WTC11 (cell line): ENCODE results near the gene C1QTNF6. TPM values are rescaled to one million over a fixed set of nuclear protein-coding genes. Genes with fewer than 3 reads are reported as not detected.

Source experiments
- ATAC-seq: fragments of 200-7000 bp; cut with Tn5 transposase; 2 replicates; pipeline ENCODE4 v1.10.0; 2021; ENCODE audit warnings: mild to moderate bottlenecking, moderate library complexity
- CTCF ChIA-PET: fragments of 300-600 bp; sonication (Branson Sonifier 250); formaldehyde crosslinking; loops from one replicate; lab custom pipeline; 2021; ENCODE audit warnings: antibody characterized with exemption; lab: Charles Lee
- POLR2A ChIA-PET: fragments of 350-600 bp; sonication (Branson Sonifier 250); formaldehyde crosslinking; loops from one replicate; lab custom pipeline; 2021; ENCODE audit warnings: antibody characterized with exemption; lab: Charles Lee
- DNase-seq: peaks from one replicate; pipeline ENCODE4 v3.0.0; 2021; ENCODE audit warnings: low spot score
- H3K27ac Mint-ChIP-seq: 2 replicates; pipeline ENCODE4 v1.8.0; 2021; ENCODE audit warnings: mixed read lengths
- H3K27me3 Mint-ChIP-seq: 2 replicates; pipeline ENCODE4 v1.8.0; 2021; ENCODE audit warnings: low read depth, mild to moderate bottlenecking, moderate library complexity, mixed read lengths
- H3K36me3 Mint-ChIP-seq: 2 replicates; pipeline ENCODE4 v1.8.0; 2021; ENCODE audit warnings: mixed read lengths
- H3K4me1 Mint-ChIP-seq: 2 replicates; pipeline ENCODE4 v1.8.0; 2022; ENCODE audit warnings: mixed read lengths
- H3K4me3 Mint-ChIP-seq: 2 replicates; pipeline ENCODE4 v1.8.0; 2021; ENCODE audit warnings: mild to moderate bottlenecking, moderate library complexity, mixed read lengths
- H3K9me3 Mint-ChIP-seq: 2 replicates; pipeline ENCODE4 v1.8.0; 2021; ENCODE audit warnings: mixed read lengths
- JAZF1 ChIP-seq: fragments of 250-450 bp; sonication (Bioruptor Pico); IDR thresholded peaks from 2 replicates; pipeline ENCODE4 v1.9.0; 2021; ENCODE audit warnings: moderate library complexity, mild to moderate bottlenecking, inconsistent platforms
- NFATC4 ChIP-seq: fragments of 250-450 bp; sonication (Bioruptor Pico); IDR thresholded peaks from 2 replicates; pipeline ENCODE4 v1.9.0; 2021; ENCODE audit warnings: mild to moderate bottlenecking
- NFE2L1 ChIP-seq: sonication (generic); formaldehyde crosslinking; IDR thresholded peaks from 2 replicates; pipeline ENCODE4 v1.8.1; 2023; ENCODE audit warnings: missing genetic modification reagents
- OVOL2 ChIP-seq: fragments of 250-450 bp; sonication (Bioruptor Pico); IDR thresholded peaks from 2 replicates; pipeline ENCODE4 v1.9.0; 2021; ENCODE audit warnings: mild to moderate bottlenecking, borderline replicate concordance
- SMAD3 ChIP-seq: sonication (generic); formaldehyde crosslinking; IDR thresholded peaks from 2 replicates; pipeline ENCODE4 v1.8.0; 2022; ENCODE audit warnings: missing genetic modification reagents, mild to moderate bottlenecking, borderline replicate concordance
- ZNF232 ChIP-seq: sonication (generic); formaldehyde crosslinking; IDR thresholded peaks from 2 replicates; pipeline ENCODE4 v1.8.0; 2022; ENCODE audit warnings: mild to moderate bottlenecking, missing genetic modification reagents
- total RNA-seq: library from RNA; stranded (reverse); gene quantifications from 3 replicates; pipeline ENCODE4 v1.2.3, GENCODE V29; 2021
- TF ChIP-seq, protein P1 (sequence below): fragments of 200-600 bp; IDR thresholded peaks from 2 replicates; pipeline ENCODE4 v1.8.0; 2022; ENCODE audit warnings: antibody characterized with exemption
- TF ChIP-seq, protein P2 (sequence below): sonication (generic); formaldehyde crosslinking; IDR thresholded peaks from 2 replicates; pipeline ENCODE4 v1.8.0; 2023; ENCODE audit warnings: mild to moderate bottlenecking, missing genetic modification reagents
- TF ChIP-seq, protein P3 (sequence below): sonication (generic); formaldehyde crosslinking; IDR thresholded peaks from 2 replicates; pipeline ENCODE4 v1.8.1; 2022; ENCODE audit warnings: mild to moderate bottlenecking, missing genetic modification reagents, moderate library complexity, borderline replicate concordance
- TF ChIP-seq, protein P4 (sequence below): sonication (generic); formaldehyde crosslinking; IDR thresholded peaks from 2 replicates; pipeline ENCODE4 v1.8.1; 2022; ENCODE audit warnings: low read depth, mild to moderate bottlenecking, moderate library complexity, missing genetic modification reagents, borderline replicate concordance
- TF ChIP-seq, protein P5 (sequence below): fragments of 250-450 bp; sonication (Bioruptor Pico); IDR thresholded peaks from 2 replicates; pipeline ENCODE4 v1.9.0; 2021; ENCODE audit warnings: moderate library complexity, mild to moderate bottlenecking, inconsistent platforms, borderline replicate concordance
- TF ChIP-seq, protein P6 (sequence below): fragments of 250-450 bp; sonication (Bioruptor Pico); IDR thresholded peaks from 2 replicates; pipeline ENCODE4 v1.8.0; 2021; ENCODE audit warnings: mild to moderate bottlenecking

The C1QTNF6 gene
- total RNA-seq, 1 experiment from 2014 or later: 5.9 TPM

DNA sequence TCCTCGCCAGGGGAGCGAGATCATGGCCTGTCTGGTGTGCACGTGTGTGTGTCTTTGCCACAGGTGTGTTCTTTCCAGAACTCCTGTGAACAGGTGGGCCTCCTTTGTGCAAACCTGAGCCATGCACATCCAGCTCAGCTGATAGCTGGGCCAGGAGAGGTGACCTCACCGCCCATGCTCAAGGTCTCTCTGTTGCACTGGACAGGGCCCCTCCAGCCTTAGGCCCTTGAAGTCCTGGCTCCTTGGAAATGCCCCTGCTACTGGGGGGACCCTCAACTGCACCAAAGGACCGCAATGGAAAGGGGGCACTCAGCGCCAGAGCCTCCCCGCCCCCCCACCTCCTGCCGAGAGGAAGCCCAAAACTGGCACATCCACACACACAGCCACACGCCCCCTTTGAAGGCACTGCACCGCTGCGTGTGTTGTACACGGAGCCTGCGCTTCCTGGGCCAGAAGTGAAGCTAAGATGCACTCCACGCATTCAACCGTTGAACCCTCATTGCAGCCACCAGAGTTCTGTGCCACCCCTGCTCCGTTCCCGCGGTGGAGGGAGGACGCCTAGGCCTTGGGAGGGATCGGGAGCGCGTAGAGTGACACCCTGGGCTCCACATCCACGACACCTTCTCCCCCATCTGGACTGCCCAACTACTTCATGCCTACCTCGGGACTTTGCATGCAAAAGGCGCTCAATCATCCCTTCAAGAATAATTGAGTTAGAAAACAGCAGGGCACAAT, 21.9 kb downstream of the C1QTNF6 start (continued):
- TF ChIP-seq, protein P1, sequence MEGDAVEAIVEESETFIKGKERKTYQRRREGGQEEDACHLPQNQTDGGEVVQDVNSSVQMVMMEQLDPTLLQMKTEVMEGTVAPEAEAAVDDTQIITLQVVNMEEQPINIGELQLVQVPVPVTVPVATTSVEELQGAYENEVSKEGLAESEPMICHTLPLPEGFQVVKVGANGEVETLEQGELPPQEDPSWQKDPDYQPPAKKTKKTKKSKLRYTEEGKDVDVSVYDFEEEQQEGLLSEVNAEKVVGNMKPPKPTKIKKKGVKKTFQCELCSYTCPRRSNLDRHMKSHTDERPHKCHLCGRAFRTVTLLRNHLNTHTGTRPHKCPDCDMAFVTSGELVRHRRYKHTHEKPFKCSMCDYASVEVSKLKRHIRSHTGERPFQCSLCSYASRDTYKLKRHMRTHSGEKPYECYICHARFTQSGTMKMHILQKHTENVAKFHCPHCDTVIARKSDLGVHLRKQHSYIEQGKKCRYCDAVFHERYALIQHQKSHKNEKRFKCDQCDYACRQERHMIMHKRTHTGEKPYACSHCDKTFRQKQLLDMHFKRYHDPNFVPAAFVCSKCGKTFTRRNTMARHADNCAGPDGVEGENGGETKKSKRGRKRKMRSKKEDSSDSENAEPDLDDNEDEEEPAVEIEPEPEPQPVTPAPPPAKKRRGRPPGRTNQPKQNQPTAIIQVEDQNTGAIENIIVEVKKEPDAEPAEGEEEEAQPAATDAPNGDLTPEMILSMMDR: peak; percentile 65; the same call in 1 of the 2 replicates

DNA sequence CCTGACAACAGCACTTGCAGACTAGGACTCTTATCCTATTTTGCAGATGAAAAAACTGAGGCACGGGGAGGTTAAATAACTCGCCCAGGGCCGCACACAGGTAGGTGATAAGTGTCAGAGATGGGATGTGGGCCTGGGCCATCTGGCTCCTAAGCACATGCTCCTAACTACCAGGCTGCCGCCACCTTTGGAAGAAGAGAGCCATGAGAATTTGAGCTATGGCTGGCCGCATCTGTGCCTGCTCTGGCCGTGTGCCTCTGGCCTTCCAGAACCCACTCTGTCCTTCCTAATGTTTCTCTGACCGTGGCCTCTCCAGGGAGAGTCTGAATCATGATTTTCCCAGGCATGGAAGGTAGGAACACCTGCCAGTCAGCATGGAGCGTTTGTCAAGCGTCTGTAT, 23.0 kb downstream of the C1QTNF6 start:
- CTCF ChIA-PET: interaction anchor here (0.8 to 4.8 kb wide), 8 partner anchors 20 to 134 kb away, joined by 3 to 49 read pairs (median 8); no protein-coding TSS in a partner anchor
- no peak for TF ChIP-seq SMAD3 (CRISPR knock-in tag)

DNA sequence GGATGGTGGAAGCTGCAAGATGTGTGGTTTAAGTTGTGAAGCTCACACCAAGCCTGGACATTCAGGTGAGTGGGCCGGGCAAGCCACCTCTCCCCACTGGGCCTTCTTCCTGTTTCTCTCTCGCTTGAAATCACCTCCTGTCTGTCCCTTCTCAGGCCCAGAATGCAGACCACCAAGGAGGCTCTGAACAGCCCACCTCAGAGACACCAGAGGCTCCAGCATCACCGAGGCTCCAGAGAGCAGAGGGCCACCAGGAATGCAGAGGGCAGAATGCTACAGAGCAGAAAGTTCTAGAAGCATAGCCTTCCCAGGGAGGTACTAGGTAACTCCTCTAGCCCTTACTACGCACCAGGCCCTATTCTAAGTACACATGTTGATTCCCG, 23.6 kb downstream of the C1QTNF6 start:
- H3K9me3 Mint-ChIP-seq: peaks cover 6% of the 10 kb centered on the region
- no peaks in the 10 kb centered on the region for H3K36me3 Mint-ChIP-seq
- ChIA-PET POLR2A (no interaction called here), CTCF (interaction anchor here (1.3 to 4.8 kb wide), 4 partner anchors 19 to 133 kb away, joined by 3 to 49 read pairs (median 15); no protein-coding TSS in a partner anchor)
- peaks cover 15% of the 10 kb centered on the region for H3K4me1 Mint-ChIP-seq
- no peak for ATAC-seq
- TF ChIP-seq JAZF1 (CRISPR knock-in tag) (no peak), NFATC4 (CRISPR knock-in tag) (no peak)
- TF ChIP-seq, protein P2, sequence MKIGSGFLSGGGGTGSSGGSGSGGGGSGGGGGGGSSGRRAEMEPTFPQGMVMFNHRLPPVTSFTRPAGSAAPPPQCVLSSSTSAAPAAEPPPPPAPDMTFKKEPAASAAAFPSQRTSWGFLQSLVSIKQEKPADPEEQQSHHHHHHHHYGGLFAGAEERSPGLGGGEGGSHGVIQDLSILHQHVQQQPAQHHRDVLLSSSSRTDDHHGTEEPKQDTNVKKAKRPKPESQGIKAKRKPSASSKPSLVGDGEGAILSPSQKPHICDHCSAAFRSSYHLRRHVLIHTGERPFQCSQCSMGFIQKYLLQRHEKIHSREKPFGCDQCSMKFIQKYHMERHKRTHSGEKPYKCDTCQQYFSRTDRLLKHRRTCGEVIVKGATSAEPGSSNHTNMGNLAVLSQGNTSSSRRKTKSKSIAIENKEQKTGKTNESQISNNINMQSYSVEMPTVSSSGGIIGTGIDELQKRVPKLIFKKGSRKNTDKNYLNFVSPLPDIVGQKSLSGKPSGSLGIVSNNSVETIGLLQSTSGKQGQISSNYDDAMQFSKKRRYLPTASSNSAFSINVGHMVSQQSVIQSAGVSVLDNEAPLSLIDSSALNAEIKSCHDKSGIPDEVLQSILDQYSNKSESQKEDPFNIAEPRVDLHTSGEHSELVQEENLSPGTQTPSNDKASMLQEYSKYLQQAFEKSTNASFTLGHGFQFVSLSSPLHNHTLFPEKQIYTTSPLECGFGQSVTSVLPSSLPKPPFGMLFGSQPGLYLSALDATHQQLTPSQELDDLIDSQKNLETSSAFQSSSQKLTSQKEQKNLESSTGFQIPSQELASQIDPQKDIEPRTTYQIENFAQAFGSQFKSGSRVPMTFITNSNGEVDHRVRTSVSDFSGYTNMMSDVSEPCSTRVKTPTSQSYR (CRISPR knock-in tag): no peak
- TF ChIP-seq, protein P3, sequence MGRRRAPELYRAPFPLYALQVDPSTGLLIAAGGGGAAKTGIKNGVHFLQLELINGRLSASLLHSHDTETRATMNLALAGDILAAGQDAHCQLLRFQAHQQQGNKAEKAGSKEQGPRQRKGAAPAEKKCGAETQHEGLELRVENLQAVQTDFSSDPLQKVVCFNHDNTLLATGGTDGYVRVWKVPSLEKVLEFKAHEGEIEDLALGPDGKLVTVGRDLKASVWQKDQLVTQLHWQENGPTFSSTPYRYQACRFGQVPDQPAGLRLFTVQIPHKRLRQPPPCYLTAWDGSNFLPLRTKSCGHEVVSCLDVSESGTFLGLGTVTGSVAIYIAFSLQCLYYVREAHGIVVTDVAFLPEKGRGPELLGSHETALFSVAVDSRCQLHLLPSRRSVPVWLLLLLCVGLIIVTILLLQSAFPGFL (CRISPR knock-in tag): no peak
- H3K27ac Mint-ChIP-seq: no peak overlapping the region
- no peak for DNase-seq
- peaks cover 11% of the 10 kb centered on the region for H3K27me3 Mint-ChIP-seq
- H3K4me3 Mint-ChIP-seq: no peak overlapping the region

More for the DNA sequence above, 23.0 kb downstream of the C1QTNF6 start:
- ATAC-seq: no peak
- Mint-ChIP-seq H3K27ac (no peak overlapping the region), H3K36me3 (no peaks in the 10 kb centered on the region), H3K4me3 (no peak overlapping the region), H3K27me3 (peaks cover 11% of the 10 kb centered on the region), H3K9me3 (peaks cover 6% of the 10 kb centered on the region), H3K4me1 (peaks cover 15% of the 10 kb centered on the region)
- DNase-seq: no peak
- POLR2A ChIA-PET: no interaction called here

DNA sequence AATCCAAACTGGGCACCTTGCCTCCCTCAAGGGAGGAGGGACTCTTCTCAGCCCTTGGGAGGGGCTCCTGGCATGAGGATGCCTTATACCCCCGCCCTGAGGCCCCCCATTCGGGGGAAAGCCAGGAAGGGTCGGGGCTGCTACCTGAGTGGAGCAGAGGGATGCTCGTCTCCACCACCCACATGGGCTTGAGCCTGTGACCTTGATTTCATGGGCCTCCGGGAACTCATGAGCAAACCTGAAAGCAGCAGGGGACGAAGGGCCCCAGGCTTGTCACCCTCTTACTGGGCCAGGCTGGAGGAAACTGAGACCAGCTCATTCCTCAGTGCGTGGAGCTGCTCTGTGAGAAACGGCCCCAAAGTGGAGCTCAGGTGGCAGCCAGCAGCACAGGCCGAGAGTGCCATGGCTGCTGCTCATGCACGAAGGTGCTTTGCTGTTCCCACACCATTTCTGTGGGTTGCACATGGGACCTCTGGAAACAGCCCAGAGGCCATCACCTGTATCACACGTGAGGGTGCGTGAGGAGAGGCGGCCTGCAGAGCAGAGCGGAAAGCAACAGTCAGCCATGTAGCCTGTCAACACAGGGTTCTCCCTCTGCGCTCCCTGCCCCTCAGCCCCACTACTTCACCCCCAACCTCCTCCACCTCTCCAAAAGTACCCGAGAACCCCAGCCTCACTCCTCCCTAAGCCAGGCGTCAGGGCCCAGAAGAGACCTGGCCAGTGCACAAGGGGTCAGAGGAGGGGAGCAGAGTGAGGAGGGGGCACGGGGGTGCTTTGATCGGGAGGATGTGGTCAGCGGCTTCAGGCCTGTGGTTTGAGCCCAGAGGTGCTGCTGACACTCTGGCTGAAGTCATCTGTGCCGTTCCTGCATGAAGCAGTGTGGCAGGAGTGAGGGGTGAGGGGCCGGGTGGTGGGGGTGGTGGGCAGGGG, 24.2 kb downstream of the C1QTNF6 start:
- Mint-ChIP-seq H3K4me3 (no peak overlapping the region), H3K9me3 (peaks cover 6% of the 10 kb centered on the region), H3K36me3 (no peaks in the 10 kb centered on the region), H3K27ac (no peak overlapping the region), H3K4me1 (peaks cover 15% of the 10 kb centered on the region), H3K27me3 (peaks cover 11% of the 10 kb centered on the region)
- ATAC-seq (no peak), DNase-seq (no peak)
- ChIA-PET CTCF (interaction anchor here (1.3 to 4.8 kb wide), 5 partner anchors 20 to 84 kb away, joined by 3 to 27 read pairs (median 10); no protein-coding TSS in a partner anchor), POLR2A (interaction anchor here (0.5 to 0.8 kb wide), 2 partner anchors 145 to 521 kb away, joined by 3 to 5 read pairs; partner anchors contain the start of gene TST)
- TF ChIP-seq OVOL2 (no peak), NFE2L1 (CRISPR knock-in tag) (no peak), ZNF232 (CRISPR knock-in tag) (no peak)
- TF ChIP-seq, protein P2 (CRISPR knock-in tag): no peak
- TF ChIP-seq, protein P4, sequence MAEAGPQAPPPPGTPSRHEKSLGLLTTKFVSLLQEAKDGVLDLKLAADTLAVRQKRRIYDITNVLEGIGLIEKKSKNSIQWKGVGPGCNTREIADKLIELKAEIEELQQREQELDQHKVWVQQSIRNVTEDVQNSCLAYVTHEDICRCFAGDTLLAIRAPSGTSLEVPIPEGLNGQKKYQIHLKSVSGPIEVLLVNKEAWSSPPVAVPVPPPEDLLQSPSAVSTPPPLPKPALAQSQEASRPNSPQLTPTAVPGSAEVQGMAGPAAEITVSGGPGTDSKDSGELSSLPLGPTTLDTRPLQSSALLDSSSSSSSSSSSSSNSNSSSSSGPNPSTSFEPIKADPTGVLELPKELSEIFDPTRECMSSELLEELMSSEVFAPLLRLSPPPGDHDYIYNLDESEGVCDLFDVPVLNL (CRISPR knock-in tag): no peak
- TF ChIP-seq, protein P5, sequence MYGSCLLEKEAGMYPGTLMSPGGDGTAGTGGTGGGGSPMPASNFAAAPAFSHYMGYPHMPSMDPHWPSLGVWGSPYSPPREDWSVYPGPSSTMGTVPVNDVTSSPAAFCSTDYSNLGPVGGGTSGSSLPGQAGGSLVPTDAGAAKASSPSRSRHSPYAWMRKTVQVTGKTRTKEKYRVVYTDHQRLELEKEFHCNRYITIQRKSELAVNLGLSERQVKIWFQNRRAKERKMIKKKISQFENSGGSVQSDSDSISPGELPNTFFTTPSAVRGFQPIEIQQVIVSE (CRISPR knock-in tag): no peak
- TF ChIP-seq, protein P6, sequence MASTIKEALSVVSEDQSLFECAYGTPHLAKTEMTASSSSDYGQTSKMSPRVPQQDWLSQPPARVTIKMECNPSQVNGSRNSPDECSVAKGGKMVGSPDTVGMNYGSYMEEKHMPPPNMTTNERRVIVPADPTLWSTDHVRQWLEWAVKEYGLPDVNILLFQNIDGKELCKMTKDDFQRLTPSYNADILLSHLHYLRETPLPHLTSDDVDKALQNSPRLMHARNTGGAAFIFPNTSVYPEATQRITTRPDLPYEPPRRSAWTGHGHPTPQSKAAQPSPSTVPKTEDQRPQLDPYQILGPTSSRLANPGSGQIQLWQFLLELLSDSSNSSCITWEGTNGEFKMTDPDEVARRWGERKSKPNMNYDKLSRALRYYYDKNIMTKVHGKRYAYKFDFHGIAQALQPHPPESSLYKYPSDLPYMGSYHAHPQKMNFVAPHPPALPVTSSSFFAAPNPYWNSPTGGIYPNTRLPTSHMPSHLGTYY (CRISPR knock-in tag): no peak
